BLaER1 treated with 17β-estradiol and CSF1 and Interleukin-3, amounts not matched to agents 10 nM and 100 nM (cell line): ENCODE data around the gene GNAL.
A peak's percentile ranks its signal among the peaks of the same experiment; 100 is the strongest.

Experiments
- H3K27ac ChIP-seq, 11 experiments: shearing (Covaris generic); formaldehyde crosslinking; 2 replicates each; pipeline ENCODE4 v1.8.1; 2022
- H3K27me3 ChIP-seq, 11 experiments: shearing (Covaris generic); formaldehyde crosslinking; 2 replicates each; pipeline ENCODE4 v1.8.1; 2022
- H3K36me3 ChIP-seq, 11 experiments: shearing (Covaris generic); formaldehyde crosslinking; 2 replicates each; pipeline ENCODE4 v1.8.1; 2022
- H3K4me1 ChIP-seq, 10 experiments: shearing (Covaris generic); formaldehyde crosslinking; 2 replicates each; pipeline ENCODE4 v1.8.1; 2022
- H3K4me2 ChIP-seq, 11 experiments: shearing (Covaris generic); formaldehyde crosslinking; 2 replicates each; pipeline ENCODE4 v1.8.1; 2022
- H3K4me3 ChIP-seq, 10 experiments: shearing (Covaris generic); formaldehyde crosslinking; 2 replicates each; pipeline ENCODE4 v1.8.1; 2022
- H3K9ac ChIP-seq, 11 experiments: shearing (Covaris generic); formaldehyde crosslinking; 2 replicates each; pipeline ENCODE4 v1.8.1; 2022
- H3K9me3 ChIP-seq, 11 experiments: shearing (Covaris generic); formaldehyde crosslinking; replicated peaks in 1 of 11; 2 replicates each; pipeline ENCODE4 v1.8.1; 2022
- H4K20me1 ChIP-seq, 11 experiments: shearing (Covaris generic); formaldehyde crosslinking; 2 replicates each; pipeline ENCODE4 v1.8.1; 2022
- Cebpa-rat ChIP-seq, 11 experiments: shearing (Covaris generic); IDR thresholded peaks; 2 replicates each; pipeline ENCODE4 v1.8.1; 2022

The GNAL gene

DNA sequence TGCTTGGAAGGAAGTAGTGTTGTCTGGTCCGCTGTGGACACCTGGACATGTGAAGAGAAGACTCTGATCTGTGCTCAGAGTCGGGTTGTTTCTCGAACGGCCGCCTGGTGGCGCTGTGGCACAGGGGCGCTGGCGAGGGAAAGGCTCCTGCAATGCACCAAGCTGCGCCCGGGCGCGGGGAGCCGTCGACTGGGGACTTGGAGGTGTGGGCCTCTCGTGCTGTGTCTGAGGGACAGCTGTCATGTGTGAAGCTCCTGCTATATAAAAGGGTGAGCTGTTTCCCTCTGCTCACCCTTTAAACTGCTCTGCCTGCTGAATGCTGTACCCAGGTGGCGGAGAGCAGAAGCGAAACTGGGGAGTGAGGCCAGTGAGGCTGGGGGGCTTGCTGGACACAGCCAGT lies 44.0 kb downstream of the GNAL start:
- Histone ChIP-seq H3K4me1 (peaks cover 0 to 3% (median 0%) of the 10 kb centered on the region in 10 experiments; a peak in 1 of 20 replicates), H3K36me3 (no peaks in the 10 kb centered on the region), H3K4me2 (peak overlapping the region in 8 of 11 experiments; percentile 9 to 75 (median 44); a peak in 14 of 22 replicates), H3K9ac (peak overlapping the region in 2 of 11 experiments; percentile 12 to 21; a peak in 2 of 22 replicates), H3K4me3 (peak overlapping the region in 1 of 10 experiments; percentile 8; a peak in 1 of 20 replicates), H3K27ac (no peak overlapping the region), H3K9me3 (no peaks in the 10 kb centered on the region), H4K20me1 (no peaks in the 10 kb centered on the region), H3K27me3 (no peaks in the 10 kb centered on the region)
- no peak for TF ChIP-seq Cebpa-rat (IDR thresholded peaks at IDR 0.05)

- Histone ChIP-seq H4K20me1 (no peaks in the 10 kb centered on the region), H3K27me3 (no peaks in the 10 kb centered on the region), H3K36me3 (no peaks in the 10 kb centered on the region), H3K4me2 (no peak overlapping the region), H3K4me1 (peaks cover 0 to 5% (median 0%) of the 10 kb centered on the region in 10 experiments; a peak in 1 of 20 replicates), H3K4me3 (no peak overlapping the region), H3K27ac (no peak overlapping the region), H3K9ac (no peak overlapping the region), H3K9me3 (no peaks in the 10 kb centered on the region)
- no peak for TF ChIP-seq Cebpa-rat (IDR thresholded peaks at IDR 0.05)
Observed at GRCh38 chr18:11736656-11737055, 47.6 kb downstream of the GNAL start.

DNA sequence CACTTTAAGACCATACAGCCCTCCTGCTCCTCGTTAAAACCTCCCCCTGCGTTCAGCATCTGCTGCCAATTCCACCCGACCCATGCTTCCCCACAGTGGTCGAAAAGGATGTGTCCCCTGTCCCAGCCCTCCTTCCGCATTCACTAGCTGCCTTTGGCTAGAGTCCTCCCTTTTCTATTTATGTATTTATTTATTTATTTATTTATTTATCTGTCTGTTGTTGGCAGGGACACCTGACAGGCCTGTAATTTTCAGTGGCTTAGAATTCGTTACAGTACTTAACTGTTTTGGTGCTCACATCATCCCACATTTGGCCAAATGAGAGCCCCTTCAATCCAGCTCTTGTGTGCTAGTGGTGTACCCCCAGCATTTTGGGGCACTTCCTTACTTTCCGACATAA lies 50.8 kb downstream of the GNAL start:
- no peak overlapping the region for H3K4me3 ChIP-seq
- no peaks in the 10 kb centered on the region for H3K27me3 ChIP-seq
- no peak overlapping the region for H3K9ac ChIP-seq
- H3K9me3 ChIP-seq, result no peaks in the 10 kb centered on the region
- no peaks in the 10 kb centered on the region for H3K36me3 ChIP-seq
- no peak overlapping the region for H3K4me2 ChIP-seq
- no peaks in the 10 kb centered on the region for H4K20me1 ChIP-seq
- no peak for TF ChIP-seq Cebpa-rat (IDR thresholded peaks at IDR 0.05)
- 0 out of 20 replicates have a peak, but pooled peaks cover 0 to 7% (median 0%) of the 10 kb centered on the region in 10 experiments for H3K4me1 ChIP-seq
- no peak overlapping the region for H3K27ac ChIP-seq

DNA sequence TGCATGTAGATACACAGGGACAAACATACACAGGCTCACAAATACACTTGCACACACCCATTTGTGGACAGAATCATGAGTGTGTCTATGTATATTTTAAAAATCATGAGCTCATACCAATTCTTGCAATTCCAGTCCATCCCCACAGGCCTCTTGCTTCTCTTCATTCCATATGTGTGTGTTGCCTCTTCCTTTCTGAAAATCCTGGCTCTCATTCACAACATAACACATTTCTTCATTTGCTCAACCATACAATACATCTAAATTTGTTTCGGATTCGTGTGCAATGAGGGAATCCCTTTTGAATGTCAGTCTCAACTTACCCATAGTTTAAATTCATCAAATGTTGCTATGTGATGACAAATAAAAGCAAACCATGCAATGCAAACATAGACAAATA lies 51.4 kb downstream of the GNAL start:
- no peaks in the 10 kb centered on the region for H3K27me3 ChIP-seq
- no peak overlapping the region for H3K4me3 ChIP-seq
- no peak for TF ChIP-seq Cebpa-rat (IDR thresholded peaks at IDR 0.05)
- no peaks in the 10 kb centered on the region for H4K20me1 ChIP-seq
- H3K4me1 ChIP-seq, result 0 out of 20 replicates have a peak, but pooled peaks cover 0 to 7% (median 0%) of the 10 kb centered on the region in 10 experiments
- H3K9me3 ChIP-seq, result no peaks in the 10 kb centered on the region
- no peaks in the 10 kb centered on the region for H3K36me3 ChIP-seq
- H3K4me2 ChIP-seq, result no peak overlapping the region
- no peak overlapping the region for H3K27ac ChIP-seq
- no peak overlapping the region for H3K9ac ChIP-seq

- H3K36me3 ChIP-seq, result no peaks in the 10 kb centered on the region
- peak in 1 of 11 experiments; percentile 16; a peak in 1 of 22 replicates for TF ChIP-seq Cebpa-rat (IDR thresholded peaks at IDR 0.05)
- no peak overlapping the region for H3K9ac ChIP-seq
- no peak overlapping the region for H3K27ac ChIP-seq
- peaks cover 2 to 9% (median 3%) of the 10 kb centered on the region in 10 experiments; a peak in 19 of 20 replicates for H3K4me1 ChIP-seq
- H3K4me3 ChIP-seq, result no peak overlapping the region
- no peaks in the 10 kb centered on the region for H3K9me3 ChIP-seq
- H3K4me2 ChIP-seq, result no peak overlapping the region
- H4K20me1 ChIP-seq, result no peaks in the 10 kb centered on the region
- no peaks in the 10 kb centered on the region for H3K27me3 ChIP-seq
Observed at GRCh38 chr18:11741505-11742145, 52.6 kb downstream of the GNAL start.

- no peaks in the 10 kb centered on the region for H3K27me3 ChIP-seq
- no peak overlapping the region for H3K27ac ChIP-seq
- no peak for TF ChIP-seq Cebpa-rat (IDR thresholded peaks at IDR 0.05)
Observed at GRCh38 chr18:11745521-11745920, 56.5 kb downstream of the GNAL start.

DNA sequence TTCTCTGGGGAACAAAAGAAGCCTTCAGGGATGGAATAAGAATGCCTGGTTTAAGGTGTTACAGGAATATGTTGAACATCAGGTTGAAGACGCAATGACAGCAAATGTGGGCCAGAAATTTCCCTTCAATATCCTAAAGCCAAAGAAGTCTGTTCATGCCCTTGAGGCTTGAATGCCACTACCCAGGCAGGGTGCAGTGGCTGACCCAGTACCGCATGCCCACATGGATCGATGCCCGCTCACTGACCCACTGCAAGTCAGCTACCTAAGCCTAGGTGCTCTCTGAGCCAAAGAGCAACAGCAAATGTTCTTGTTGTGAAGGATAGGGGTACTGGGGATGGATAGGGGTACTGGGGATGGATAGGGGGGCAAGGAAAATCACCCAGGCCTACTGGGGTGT lies 58.2 kb downstream of the GNAL start:
- Histone ChIP-seq H3K27ac (no peak overlapping the region), H3K27me3 (no peaks in the 10 kb centered on the region), H3K4me3 (no peak overlapping the region), H3K4me1 (peaks cover 6 to 18% (median 14%) of the 10 kb centered on the region in 10 experiments; a peak in 19 of 20 replicates), H4K20me1 (no peaks in the 10 kb centered on the region), H3K4me2 (peak overlapping the region; percentile 46 to 59 (median 52); a peak in 21 of 22 replicates), H3K36me3 (no peaks in the 10 kb centered on the region), H3K9ac (no peak overlapping the region), H3K9me3 (peaks cover 12 to 22% (median 16%) of the 10 kb centered on the region in 11 experiments; a peak in 21 of 22 replicates)
- no peak for TF ChIP-seq Cebpa-rat (IDR thresholded peaks at IDR 0.05)

More at GRCh38 chr18:11745521-11745920, 56.5 kb downstream of the GNAL start:
- Histone ChIP-seq H3K9ac (no peak overlapping the region), H3K36me3 (no peaks in the 10 kb centered on the region), H3K9me3 (peaks cover 0 to 4% (median 0%) of the 10 kb centered on the region in 11 experiments; a peak in 4 of 22 replicates), H3K4me3 (no peak overlapping the region), H3K4me1 (peaks cover 6 to 18% (median 14%) of the 10 kb centered on the region in 10 experiments; a peak in 19 of 20 replicates), H3K4me2 (no peak overlapping the region), H4K20me1 (no peaks in the 10 kb centered on the region)

GRCh38 chr18:11747731-11748130 lies 58.7 kb downstream of the GNAL start:
- TF ChIP-seq Cebpa-rat (IDR thresholded peaks at IDR 0.05), result no peak
- Histone ChIP-seq H3K4me1 (peaks cover 6 to 18% (median 14%) of the 10 kb centered on the region in 10 experiments; a peak in 19 of 20 replicates), H3K27ac (no peak overlapping the region), H3K4me2 (peak overlapping the region in 4 of 11 experiments; percentile 47 to 55 (median 52); a peak in 6 of 22 replicates), H3K36me3 (no peaks in the 10 kb centered on the region), H3K9ac (no peak overlapping the region), H4K20me1 (no peaks in the 10 kb centered on the region), H3K27me3 (no peaks in the 10 kb centered on the region), H3K4me3 (no peak overlapping the region), H3K9me3 (peaks cover 12 to 27% (median 20%) of the 10 kb centered on the region in 11 experiments; a peak in 21 of 22 replicates)

DNA sequence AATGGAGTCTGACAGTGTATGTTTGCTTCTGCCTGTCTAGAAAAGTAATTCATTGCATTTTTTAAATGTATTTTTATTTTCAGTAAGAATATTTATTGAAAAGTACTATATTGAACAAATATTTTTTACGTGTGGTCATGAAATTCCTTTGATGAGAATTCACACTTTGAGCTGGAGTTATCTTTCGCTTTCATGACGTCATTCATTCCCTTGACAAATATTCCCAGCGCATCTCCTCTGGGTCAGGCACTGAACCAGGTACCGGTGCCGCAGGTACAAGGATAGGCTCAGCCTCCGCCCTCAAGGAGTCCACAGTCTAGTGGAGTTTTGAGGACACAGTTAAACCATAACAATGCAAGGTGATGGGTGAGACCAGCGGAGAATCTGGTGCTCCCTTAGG lies 60.2 kb downstream of the GNAL start:
- H3K27me3 ChIP-seq, result no peaks in the 10 kb centered on the region

More for the DNA sequence above, 60.2 kb downstream of the GNAL start:
- H3K9me3 ChIP-seq, result peaks cover 12 to 28% (median 20%) of the 10 kb centered on the region in 11 experiments; a peak in 21 of 22 replicates
- TF ChIP-seq Cebpa-rat (IDR thresholded peaks at IDR 0.05), result no peak
- no peak overlapping the region for H3K4me2 ChIP-seq
- H3K36me3 ChIP-seq, result no peaks in the 10 kb centered on the region
- no peak overlapping the region for H3K27ac ChIP-seq
- H3K4me1 ChIP-seq, result peaks cover 6 to 16% (median 14%) of the 10 kb centered on the region in 10 experiments; a peak in 19 of 20 replicates
- no peak overlapping the region for H3K4me3 ChIP-seq
- no peaks in the 10 kb centered on the region for H4K20me1 ChIP-seq
- no peak overlapping the region for H3K9ac ChIP-seq
